ENCODE measurements around the gene MOCS3. TPM values are rescaled to one million over a fixed set of nuclear protein-coding genes. Genes with fewer than 3 reads are reported as not detected.

The MOCS3 gene
- total and polyA plus RNA-seq, 2 of the 13 experiments (the other 11 are each of a cell fraction or from before 2014, with no cell fraction given): 3.7 to 8.4 TPM

DNA sequence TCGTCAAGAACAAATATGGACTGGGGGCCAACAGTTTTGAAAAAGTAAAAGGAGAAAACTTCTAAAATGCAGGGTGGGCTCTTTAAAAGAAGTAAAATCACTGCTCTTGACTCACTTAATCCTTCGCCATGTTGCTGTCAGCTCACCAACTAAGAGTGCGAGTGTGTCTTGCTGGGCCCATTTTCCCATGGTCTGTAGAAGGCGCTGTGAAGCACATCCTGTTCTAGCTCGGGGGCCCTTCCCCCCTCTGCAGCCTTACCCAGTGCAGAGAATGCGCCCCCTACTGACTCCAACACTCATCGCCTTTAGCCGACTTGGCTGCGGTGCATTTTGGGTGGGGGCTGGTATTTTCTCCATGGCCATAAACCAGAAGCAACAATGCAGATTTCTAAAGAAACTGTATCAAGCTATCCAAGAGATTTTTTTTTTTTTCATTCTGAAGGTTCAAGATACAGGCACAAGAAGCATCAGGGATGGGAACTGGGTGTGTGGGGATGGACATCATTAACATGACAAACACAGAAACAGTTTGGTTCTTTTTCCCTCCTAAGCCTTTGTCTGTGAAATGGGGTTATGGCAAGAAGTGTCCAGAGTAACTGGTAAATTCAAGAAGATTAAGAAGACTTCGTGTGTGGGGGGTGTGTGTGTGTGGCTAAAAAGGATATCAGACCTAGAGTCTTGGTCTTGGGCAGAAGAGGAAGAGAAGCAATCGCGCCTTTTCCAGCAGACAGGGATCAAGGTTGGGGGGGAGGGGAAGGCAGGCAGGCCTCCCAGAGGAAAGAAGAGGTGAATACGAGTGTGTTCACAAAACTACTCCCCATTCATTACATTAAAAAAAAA is 29.1 kb upstream of the MOCS3 start (continued):
- TF ChIP-seq CENPX (CRISPR knock-in tag; IDR thresholded peaks at IDR 0.05) (no peak), ZFYVE20 (CRISPR knock-in tag; IDR thresholded peaks at IDR 0.05; ENCODE audit: borderline replicate concordance, low read depth) (no peak), FOXM1 (CRISPR knock-in tag; IDR thresholded peaks at IDR 0.05) (no peak), ZFP90 (CRISPR knock-in tag; IDR thresholded peaks at IDR 0.05; ENCODE audit: borderline replicate concordance) (no peak), ZNF235 (CRISPR knock-in tag; IDR thresholded peaks at IDR 0.05; ENCODE audit: borderline replicate concordance) (peak; percentile 46; the same call in 1 of the 2 replicates), ZNF605 (CRISPR knock-in tag; IDR thresholded peaks at IDR 0.05) (peak; percentile 88), ATF7 (IDR thresholded peaks at IDR 0.05) (no peak), ATF7 (CRISPR knock-in tag; IDR thresholded peaks at IDR 0.05) (0 out of 2 replicates have a peak, but pooled peaks have one; percentile 48), POLR2A (IDR thresholded peaks at IDR 0.05; ENCODE audit: insufficient read depth in 1 of 2, low read depth in 2 of 2, low read length in 2 of 2) (peak in 1 of 2 experiments; percentile 43; a peak in 1 of 4 replicates), HNRNPUL1 (IDR thresholded peaks at IDR 0.05; ENCODE audit: low read depth, low read length) (no peak), ZBTB7B (CRISPR knock-in tag; IDR thresholded peaks at IDR 0.05) (peak; percentile 88), HES4 (CRISPR knock-in tag; IDR thresholded peaks at IDR 0.05; ENCODE audit: borderline replicate concordance) (0 out of 2 replicates have a peak, but pooled peaks have one; percentile 38), ZNF331 (CRISPR knock-in tag; IDR thresholded peaks at IDR 0.05) (peak; percentile 98), GZF1 (CRISPR knock-in tag; IDR thresholded peaks at IDR 0.05) (peak; percentile 93), KAT2B (IDR thresholded peaks at IDR 0.05; ENCODE audit: borderline replicate concordance, low read depth, low read length) (no peak), ZSCAN9 (CRISPR knock-in tag; IDR thresholded peaks at IDR 0.05; ENCODE audit: borderline replicate concordance) (peak; percentile 80; the same call in 1 of the 2 replicates), RFX5 (IDR thresholded peaks at IDR 0.05; ENCODE audit: low read depth, low read length) (no peak), SKI (IDR thresholded peaks at IDR 0.05; ENCODE audit: partially characterized antibody) (peak; percentile 63), YEATS4 (CRISPR knock-in tag; IDR thresholded peaks at IDR 0.05; ENCODE audit: borderline replicate concordance) (peak; percentile 78; the same call in 1 of the 2 replicates)
- TF ChIP-seq, protein P1, sequence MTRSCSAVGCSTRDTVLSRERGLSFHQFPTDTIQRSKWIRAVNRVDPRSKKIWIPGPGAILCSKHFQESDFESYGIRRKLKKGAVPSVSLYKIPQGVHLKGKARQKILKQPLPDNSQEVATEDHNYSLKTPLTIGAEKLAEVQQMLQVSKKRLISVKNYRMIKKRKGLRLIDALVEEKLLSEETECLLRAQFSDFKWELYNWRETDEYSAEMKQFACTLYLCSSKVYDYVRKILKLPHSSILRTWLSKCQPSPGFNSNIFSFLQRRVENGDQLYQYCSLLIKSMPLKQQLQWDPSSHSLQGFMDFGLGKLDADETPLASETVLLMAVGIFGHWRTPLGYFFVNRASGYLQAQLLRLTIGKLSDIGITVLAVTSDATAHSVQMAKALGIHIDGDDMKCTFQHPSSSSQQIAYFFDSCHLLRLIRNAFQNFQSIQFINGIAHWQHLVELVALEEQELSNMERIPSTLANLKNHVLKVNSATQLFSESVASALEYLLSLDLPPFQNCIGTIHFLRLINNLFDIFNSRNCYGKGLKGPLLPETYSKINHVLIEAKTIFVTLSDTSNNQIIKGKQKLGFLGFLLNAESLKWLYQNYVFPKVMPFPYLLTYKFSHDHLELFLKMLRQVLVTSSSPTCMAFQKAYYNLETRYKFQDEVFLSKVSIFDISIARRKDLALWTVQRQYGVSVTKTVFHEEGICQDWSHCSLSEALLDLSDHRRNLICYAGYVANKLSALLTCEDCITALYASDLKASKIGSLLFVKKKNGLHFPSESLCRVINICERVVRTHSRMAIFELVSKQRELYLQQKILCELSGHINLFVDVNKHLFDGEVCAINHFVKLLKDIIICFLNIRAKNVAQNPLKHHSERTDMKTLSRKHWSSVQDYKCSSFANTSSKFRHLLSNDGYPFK (CRISPR knock-in tag; IDR thresholded peaks at IDR 0.05; ENCODE audit: borderline replicate concordance): peak; percentile 78; the same call in 1 of the 2 replicates
- TF ChIP-seq, protein P2, sequence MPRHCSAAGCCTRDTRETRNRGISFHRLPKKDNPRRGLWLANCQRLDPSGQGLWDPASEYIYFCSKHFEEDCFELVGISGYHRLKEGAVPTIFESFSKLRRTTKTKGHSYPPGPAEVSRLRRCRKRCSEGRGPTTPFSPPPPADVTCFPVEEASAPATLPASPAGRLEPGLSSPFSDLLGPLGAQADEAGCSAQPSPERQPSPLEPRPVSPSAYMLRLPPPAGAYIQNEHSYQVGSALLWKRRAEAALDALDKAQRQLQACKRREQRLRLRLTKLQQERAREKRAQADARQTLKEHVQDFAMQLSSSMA (CRISPR knock-in tag; IDR thresholded peaks at IDR 0.05): peak; percentile 86; the same call in 1 of the 2 replicates
- TF ChIP-seq, protein P3, sequence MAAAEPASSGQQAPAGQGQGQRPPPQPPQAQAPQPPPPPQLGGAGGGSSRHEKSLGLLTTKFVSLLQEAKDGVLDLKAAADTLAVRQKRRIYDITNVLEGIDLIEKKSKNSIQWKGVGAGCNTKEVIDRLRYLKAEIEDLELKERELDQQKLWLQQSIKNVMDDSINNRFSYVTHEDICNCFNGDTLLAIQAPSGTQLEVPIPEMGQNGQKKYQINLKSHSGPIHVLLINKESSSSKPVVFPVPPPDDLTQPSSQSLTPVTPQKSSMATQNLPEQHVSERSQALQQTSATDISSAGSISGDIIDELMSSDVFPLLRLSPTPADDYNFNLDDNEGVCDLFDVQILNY (CRISPR knock-in tag; conservative IDR thresholded peaks at IDR 0.05): no peak
- TF ChIP-seq, protein P4, sequence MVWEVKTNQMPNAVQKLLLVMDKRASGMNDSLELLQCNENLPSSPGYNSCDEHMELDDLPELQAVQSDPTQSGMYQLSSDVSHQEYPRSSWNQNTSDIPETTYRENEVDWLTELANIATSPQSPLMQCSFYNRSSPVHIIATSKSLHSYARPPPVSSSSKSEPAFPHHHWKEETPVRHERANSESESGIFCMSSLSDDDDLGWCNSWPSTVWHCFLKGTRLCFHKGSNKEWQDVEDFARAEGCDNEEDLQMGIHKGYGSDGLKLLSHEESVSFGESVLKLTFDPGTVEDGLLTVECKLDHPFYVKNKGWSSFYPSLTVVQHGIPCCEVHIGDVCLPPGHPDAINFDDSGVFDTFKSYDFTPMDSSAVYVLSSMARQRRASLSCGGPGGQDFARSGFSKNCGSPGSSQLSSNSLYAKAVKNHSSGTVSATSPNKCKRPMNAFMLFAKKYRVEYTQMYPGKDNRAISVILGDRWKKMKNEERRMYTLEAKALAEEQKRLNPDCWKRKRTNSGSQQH (CRISPR knock-in tag; IDR thresholded peaks at IDR 0.05; ENCODE audit: low read depth): peak; percentile 94

Data from HepG2 (cell line).